Measurements from ENCODE around the gene RABGAP1L.
A peak's percentile ranks its signal among the peaks of the same experiment; 100 is the strongest.

The RABGAP1L gene

DNA sequence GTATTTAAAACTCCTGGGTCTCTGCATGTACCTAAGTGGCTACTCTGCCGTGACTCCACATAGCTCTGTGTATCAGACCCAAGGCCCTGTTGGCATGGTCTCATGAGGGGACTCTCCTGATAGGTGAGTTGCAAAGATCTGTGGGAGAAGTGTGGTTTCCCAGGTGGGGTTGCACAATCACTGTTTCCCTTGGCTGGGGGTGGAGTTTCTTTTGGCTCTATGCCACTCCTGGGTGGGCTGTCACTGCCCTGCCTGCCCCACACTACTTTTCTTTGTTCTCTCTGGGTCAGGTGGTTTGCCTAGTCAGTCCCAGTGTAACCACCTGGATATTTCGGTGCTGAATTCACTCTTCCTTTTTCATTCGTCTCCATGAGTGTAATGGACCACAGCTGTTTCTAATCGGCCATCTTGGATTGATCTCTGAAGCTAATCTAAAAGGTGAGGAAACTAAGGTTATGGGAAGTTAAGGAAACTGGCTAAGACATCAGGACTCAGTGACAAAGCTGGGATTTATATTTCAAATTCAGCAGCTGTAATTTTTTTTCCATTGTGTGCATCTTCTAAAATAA lies 743.3 kb downstream of the RABGAP1L start:
- DNase-seq, result no peak

- DNase-seq, result no peak
Observed at GRCh38 chr1:174911606-174912005, 752.3 kb downstream of the RABGAP1L start.

DNA sequence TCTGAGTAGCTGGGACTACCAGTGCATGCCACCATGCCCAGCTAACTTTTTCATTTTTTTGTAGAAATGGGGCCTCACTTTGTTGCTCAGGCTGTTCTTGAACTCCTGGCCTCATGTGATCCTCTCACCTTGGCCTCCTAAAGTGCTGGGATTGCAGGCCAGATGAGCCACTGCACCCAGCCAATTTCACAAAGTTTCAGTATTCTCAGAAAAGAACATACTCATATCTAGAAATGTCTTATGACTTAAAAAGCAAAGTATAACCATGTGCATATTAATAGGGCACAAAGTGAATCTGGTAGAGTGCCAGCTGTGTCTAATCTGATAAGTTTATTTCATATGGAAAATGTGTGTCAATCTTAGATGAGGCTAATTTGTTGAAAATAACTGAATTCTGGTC lies 752.9 kb downstream of the RABGAP1L start:
- peak; percentile 1 for DNase-seq

- no peak for DNase-seq
Observed at GRCh38 chr1:174913225-174913903, 754.0 kb downstream of the RABGAP1L start.

- no peak for DNase-seq
Observed at GRCh38 chr1:174914991-174915390, 755.7 kb downstream of the RABGAP1L start.

DNA sequence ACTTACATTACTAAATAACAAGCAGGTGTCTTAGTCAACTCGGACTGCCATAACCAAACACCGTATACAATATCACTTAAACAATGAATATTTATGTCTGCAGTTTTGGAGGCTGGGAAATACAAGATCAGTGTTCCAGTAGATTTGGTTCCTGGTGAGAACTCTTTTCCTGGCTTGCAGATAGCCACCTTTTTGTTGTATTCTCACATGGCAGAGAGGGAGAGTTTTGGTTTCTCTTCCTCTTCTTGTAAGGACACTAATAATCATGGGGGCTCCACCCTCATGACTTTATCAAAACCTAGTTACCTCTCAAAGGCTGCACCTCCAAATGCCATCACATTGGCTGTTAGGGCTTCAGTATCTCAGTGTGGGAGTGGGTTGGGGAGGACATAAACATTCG lies 757.5 kb downstream of the RABGAP1L start:
- no peak for DNase-seq

GRCh38 chr1:174920093-174920492 lies 760.8 kb downstream of the RABGAP1L start:
- DNase-seq, result no peak

DNA sequence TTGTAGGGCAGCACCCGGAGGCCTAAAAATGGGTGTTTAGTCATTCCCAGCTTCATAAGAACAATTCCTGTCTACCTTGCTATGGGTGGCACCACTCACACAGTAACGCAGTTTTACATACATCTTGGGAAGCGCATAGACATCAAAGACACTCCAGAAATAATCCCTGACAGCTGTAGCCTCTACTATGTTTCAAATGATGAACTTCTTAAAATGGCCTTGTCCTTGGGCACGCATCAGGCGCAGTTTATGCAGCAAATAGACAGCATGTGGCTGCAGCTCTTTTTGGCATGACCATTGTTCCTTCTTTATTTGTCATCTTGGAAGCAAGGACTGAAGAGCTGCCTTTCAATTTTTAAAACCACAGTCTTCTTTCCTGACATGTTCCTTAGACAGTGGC lies 762.8 kb downstream of the RABGAP1L start:
- DNase-seq, result no peak

DNA sequence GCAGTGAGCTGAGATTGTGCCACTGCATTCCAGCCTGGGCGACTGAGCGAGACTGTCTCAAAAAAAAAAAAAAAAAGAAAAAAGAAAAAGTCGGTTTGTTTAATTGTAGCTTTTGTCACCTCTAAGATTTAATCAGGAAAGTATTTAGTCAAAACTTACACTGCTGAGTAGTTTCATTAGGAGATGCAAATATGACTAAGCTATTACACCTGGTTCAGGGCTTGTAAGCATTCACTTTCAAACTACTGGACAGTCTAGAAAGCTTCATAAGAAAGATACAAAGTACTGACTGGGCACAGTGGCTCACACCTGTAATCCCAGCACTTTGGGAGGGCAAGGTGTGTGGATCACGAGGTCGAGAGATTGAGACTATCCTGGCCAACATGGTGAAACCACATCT lies 764.5 kb downstream of the RABGAP1L start:
- no peak for DNase-seq

DNA sequence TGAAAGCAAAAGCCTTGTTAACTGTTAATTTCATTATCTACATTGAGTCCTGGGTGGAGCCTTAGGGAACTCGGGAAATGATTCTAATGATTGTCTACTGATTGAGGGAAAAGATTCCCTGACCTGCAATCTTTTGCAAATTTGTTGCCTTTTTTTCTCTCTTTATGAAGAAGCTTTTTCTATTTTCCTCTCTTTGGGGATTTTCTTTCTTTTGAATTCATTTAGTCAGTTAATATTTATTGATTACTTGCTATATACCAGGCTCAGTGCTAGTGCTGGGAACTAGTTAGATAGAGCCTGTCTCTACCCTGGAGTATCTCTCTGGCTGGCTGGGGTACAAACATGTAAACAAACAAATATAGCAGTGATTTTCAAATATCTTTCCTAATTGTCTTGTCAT lies 769.2 kb downstream of the RABGAP1L start:
- no peak for DNase-seq

- no peak for DNase-seq
Observed at GRCh38 chr1:174931214-174931613, 771.9 kb downstream of the RABGAP1L start.

DNA sequence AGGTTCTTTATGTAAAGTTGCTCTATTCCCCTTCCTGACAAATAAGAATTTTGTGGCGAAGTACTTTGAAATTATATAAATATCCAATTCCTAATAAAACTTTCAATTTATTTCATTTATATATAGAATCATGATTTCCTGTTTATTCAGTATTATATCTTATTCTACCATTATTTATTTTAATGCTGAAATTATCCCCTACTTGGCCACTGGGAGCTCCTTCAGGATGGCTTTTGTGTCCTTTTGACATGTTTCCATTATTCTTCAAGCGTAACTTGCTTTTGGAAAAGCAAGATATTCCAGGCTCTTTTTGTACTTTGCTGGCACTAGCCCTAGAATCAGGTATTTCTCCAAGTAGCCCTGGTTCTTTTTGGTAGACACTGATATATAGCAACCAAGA lies 773.3 kb downstream of the RABGAP1L start:
- DNase-seq, result no peak

DNA sequence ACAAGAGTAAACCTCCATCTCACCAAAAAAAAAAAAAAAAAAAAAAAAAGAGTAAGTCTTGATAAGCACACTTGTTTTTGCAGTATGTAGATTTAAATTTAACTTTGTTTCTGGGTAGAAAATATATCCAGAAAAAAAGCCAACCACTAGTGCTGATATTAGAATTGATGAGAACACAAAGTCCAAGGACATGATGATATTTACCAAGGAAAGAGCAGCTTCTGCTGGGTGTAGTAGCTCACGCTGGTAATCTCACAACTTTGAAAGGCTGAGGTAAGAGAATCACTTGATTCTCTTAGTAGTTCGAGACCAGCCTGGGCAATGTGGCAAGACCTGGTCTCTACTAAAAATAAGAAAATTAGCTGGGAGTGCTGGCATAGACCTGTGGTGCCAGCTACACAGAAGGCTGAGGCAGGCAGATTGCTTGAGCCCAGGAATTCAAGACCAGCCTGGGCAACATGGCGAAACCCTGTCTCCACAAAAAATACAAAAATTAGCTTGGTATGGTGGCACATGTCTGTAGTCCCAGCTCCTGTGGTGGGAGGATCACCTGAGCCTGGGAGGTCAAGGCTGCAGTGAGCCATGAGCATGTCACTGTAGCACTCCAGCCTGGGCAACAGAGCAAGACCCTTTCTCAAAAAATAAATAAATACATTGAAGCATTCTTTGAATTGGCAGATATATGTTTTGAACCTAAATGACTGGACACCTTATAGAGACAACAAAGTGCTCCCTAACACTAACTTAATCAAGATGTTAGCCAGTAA lies 776.8 kb downstream of the RABGAP1L start:
- DNase-seq, result no peak

DNA sequence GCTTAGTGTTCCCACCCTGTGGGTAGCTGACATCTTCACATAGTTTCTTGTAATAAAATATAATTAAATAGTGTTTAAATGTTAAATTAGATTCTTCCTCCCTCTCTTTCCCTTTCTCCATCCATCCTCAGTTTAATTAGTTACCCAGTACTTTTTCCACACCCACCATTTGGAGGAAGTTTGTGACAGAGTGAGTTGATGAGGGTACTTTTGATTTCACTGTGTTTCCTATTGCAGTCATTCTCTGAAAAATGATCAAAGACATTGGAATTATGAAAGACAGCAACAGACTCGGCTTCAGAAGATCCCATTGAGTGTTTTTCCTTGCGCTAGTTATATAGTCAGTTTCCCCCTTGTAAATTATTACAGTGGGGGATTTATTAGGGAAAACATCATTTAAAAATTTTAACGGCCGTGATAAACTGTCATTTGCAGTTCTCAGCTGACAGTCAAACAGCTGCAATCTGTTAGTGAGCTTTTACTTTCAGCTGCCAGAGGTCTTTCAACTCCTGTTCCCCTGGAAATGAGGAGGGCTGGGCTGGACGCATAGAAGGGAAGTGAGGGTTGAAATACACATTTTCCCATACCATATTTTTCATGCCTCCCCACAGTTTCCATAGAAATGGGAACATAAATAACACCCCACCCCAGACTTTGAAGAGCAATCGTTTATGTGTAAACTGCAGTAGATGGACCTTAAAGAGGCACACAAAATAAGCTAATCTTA lies 779.1 kb downstream of the RABGAP1L start:
- no peak for DNase-seq

- DNase-seq, result no peak
Observed at GRCh38 chr1:174939775-174940545, 780.6 kb downstream of the RABGAP1L start.

- no peak for DNase-seq
Observed at GRCh38 chr1:174940646-174941175, 781.4 kb downstream of the RABGAP1L start.

DNA sequence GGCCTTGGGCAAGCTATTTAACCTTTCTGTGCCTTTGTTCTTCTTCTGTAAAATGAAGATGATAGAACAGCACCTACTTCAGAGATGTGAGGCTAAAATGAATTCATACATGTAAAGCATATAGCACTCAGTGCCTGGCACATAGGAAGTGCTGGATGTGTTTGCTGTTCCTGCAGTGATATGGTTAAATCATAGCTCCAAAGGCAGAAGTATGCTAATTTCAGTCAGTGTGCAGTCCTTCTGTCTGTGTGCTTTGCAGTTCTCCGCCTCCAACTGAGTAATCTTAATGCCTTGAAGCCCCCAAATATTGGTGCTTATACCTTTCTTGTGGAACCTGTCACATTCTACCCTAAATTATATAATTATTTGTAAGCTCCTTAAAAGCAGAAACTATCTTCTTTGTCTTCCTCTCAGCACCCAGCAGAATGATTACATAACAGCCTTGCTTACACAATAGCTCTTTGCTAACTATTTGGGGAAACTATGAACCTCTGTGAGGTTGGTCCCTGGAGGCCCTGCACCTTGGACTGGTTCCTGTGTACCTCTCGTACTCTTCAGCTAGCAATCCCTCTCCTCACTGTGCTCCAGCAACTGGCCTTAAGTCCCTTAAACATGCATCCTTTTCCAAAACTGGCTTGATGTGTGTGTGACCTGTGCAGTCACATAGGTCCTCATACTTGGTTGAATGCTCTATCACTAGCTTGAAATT lies 783.4 kb downstream of the RABGAP1L start:
- no peak for DNase-seq

GRCh38 chr1:174946031-174946430 lies 786.7 kb downstream of the RABGAP1L start:
- DNase-seq, result no peak

GRCh38 chr1:174949061-174949460 lies 789.7 kb downstream of the RABGAP1L start:
- DNase-seq, result no peak

- no peak for DNase-seq
Observed at GRCh38 chr1:174949645-174950044, 790.3 kb downstream of the RABGAP1L start.

- DNase-seq, result no peak
Observed at GRCh38 chr1:174953285-174954072, 794.2 kb downstream of the RABGAP1L start.

All from stimulated activated CD4-positive, alpha-beta T cell treated with anti-CD3 and anti-CD28 coated beads, Interleukin-12 subunit alpha, Interleukin-12 subunit beta, amount 100 ng/mL, for 4 hours (primary cell).